Renal cortical epithelial cell (primary cell): ENCODE results near the gene ABCA2. TPM values are rescaled to one million over a fixed set of nuclear protein-coding genes. Genes with fewer than 3 reads are reported as not detected.

Experiments used
- DNase-seq: peaks from one replicate; pipeline ENCODE4 v3.0.0-alpha.2; 2011; ENCODE audit warnings: low read depth
- total RNA-seq: library from RNA; depleted of rRNA; stranded (reverse); fragments of >200 nt; gene quantifications from 2 replicates; pipeline ENCODE4 v1.2.3, GENCODE V29; 2014

ABCA2 gene
- total RNA-seq, 1 donor from 2014 or later, result 53.0 TPM

- no peak for DNase-seq
Measured at GRCh38 chr9:137031904-137032640, 4.0 kb upstream of the ABCA2 start, which contains the start of gene FUT7. TSS of gene FUT7 (minus strand) at chr9:137032088. CDS start at chr9:137031991, 97 bp downstream.

GRCh38 chr9:137030538-137031527 is 2.8 kb upstream of the ABCA2 start:
- DNase-seq, result peak; percentile 71

GRCh38 chr9:137030006-137030405 is 2.0 kb upstream of the ABCA2 start:
- no peak for DNase-seq

GRCh38 chr9:137029058-137029936 is 1.3 kb upstream of the ABCA2 start:
- peak; percentile 29 for DNase-seq

GRCh38 chr9:137028263-137029057 is 423 bp upstream of the ABCA2 start:
- peak; percentile 19 for DNase-seq

GRCh38 chr9:137026828-137027227 is 1.2 kb downstream of the ABCA2 start:
- no peak for DNase-seq

GRCh38 chr9:137026384-137026783 is 1.7 kb downstream of the ABCA2 start:
- no peak for DNase-seq

- peak; percentile 75 for DNase-seq
Measured at GRCh38 chr9:137025517-137025966, 2.5 kb downstream of the ABCA2 start.

- no peak for DNase-seq
Measured at GRCh38 chr9:137023583-137023991, 4.5 kb downstream of the ABCA2 start.

- DNase-seq, result no peak
Measured at GRCh38 chr9:137023157-137023556, 4.9 kb downstream of the ABCA2 start.

- no peak for DNase-seq
Measured at GRCh38 chr9:137022662-137023008, 5.4 kb downstream of the ABCA2 start.

GRCh38 chr9:137021979-137022661 is 5.9 kb downstream of the ABCA2 start:
- peak; percentile 58 for DNase-seq

GRCh38 chr9:137021568-137021978 is 6.5 kb downstream of the ABCA2 start:
- DNase-seq, result no peak

- no peak for DNase-seq
Measured at GRCh38 chr9:137020771-137021567, 7.1 kb downstream of the ABCA2 start.

- no peak for DNase-seq
Measured at GRCh38 chr9:137019891-137020683, 8.0 kb downstream of the ABCA2 start.

GRCh38 chr9:137018761-137019559 is 9.1 kb downstream of the ABCA2 start:
- DNase-seq, result no peak

- no peak for DNase-seq
Measured at GRCh38 chr9:137017791-137018497, 10.1 kb downstream of the ABCA2 start.
